Measurements from ENCODE around the gene TCFL5.

Gene TCFL5

GRCh38 chr20:62864207-62864606 lies 2.6 kb upstream of the TCFL5 start:
- no peak for TF ChIP-seq CTCF (IDR thresholded peaks at IDR 0.05; ENCODE audit: low read depth, low read length, missing control alignments)
- no peak overlapping the region for H3K4me3 ChIP-seq (ENCODE audit: low read depth, low read length)
- DNase-seq (ENCODE audit: low read depth) = no peak

- TF ChIP-seq CTCF (IDR thresholded peaks at IDR 0.05; ENCODE audit: low read depth, low read length, missing control alignments) = no peak
- peak overlapping the region; percentile 64 for H3K4me3 ChIP-seq (ENCODE audit: low read depth, low read length)
- no peak for DNase-seq (ENCODE audit: low read depth)
These were observed 514 bp downstream of the TCFL5 start for GRCh38 chr20:62860924-62861691.

GRCh38 chr20:62860391-62860923 lies 1.2 kb downstream of the TCFL5 start:
- no peak for TF ChIP-seq CTCF (IDR thresholded peaks at IDR 0.05; ENCODE audit: low read depth, low read length, missing control alignments)
- H3K4me3 ChIP-seq (ENCODE audit: low read depth, low read length) = peak overlapping the region; percentile 30
- no peak for DNase-seq (ENCODE audit: low read depth)

GRCh38 chr20:62859721-62860120 lies 1.9 kb downstream of the TCFL5 start:
- no peak for DNase-seq (ENCODE audit: low read depth)
- no peak for TF ChIP-seq CTCF (IDR thresholded peaks at IDR 0.05; ENCODE audit: low read depth, low read length, missing control alignments)
- no peak overlapping the region for H3K4me3 ChIP-seq (ENCODE audit: low read depth, low read length)

- no peak for TF ChIP-seq CTCF (IDR thresholded peaks at IDR 0.05; ENCODE audit: low read depth, low read length, missing control alignments)
- DNase-seq (ENCODE audit: low read depth) = no peak
- H3K4me3 ChIP-seq (ENCODE audit: low read depth, low read length) = no peak overlapping the region
These were observed 3.4 kb downstream of the TCFL5 start for GRCh38 chr20:62858058-62858830.

- TF ChIP-seq CTCF (IDR thresholded peaks at IDR 0.05; ENCODE audit: low read depth, low read length, missing control alignments) = no peak
- no peak overlapping the region for H3K4me3 ChIP-seq (ENCODE audit: low read depth, low read length)
- no peak for DNase-seq (ENCODE audit: low read depth)
These were observed 4.5 kb downstream of the TCFL5 start for GRCh38 chr20:62856931-62857619.
